Measurements from ENCODE around the gene WSB1. TPM values are rescaled to one million over a fixed set of nuclear protein-coding genes. Genes with fewer than 3 reads are reported as not detected.

The WSB1 gene
- total and polyA plus RNA-seq, 9 of the 15 experiments (the other 6 are each of a cell fraction or from before 2014, with no cell fraction given) = 22.8 to 229 (median 81.1) TPM

- Histone ChIP-seq H3K4me2 (ENCODE audit: insufficient read depth, low read length) (peak overlapping the region; percentile 35), H3K79me2 (ENCODE audit: control insufficient read depth, insufficient read depth, low read length) (peaks cover 16% of the 10 kb centered on the region; the same call in 2 of the 3 replicates), H3K27me3 (ENCODE audit: control insufficient read depth in 2 of 2, insufficient read depth in 2 of 2, low read length in 2 of 2) (no peaks in the 10 kb centered on the region), H3K27ac (ENCODE audit: extremely low read depth, low read depth, low read length) (peak overlapping the region; percentile 95), H3K4me3 (no peak overlapping the region), H4K20me1 (replicated peaks; ENCODE audit: control insufficient read depth, insufficient read depth, low read length) (no peaks in the 10 kb centered on the region), H3K9ac (ENCODE audit: insufficient read depth in 1 of 2, low read depth in 2 of 2, low read length in 2 of 2) (peak overlapping the region; percentile 43 to 85; a peak in 3 of 4 replicates), H3K9me3 (replicated peaks; ENCODE audit: control insufficient read depth, insufficient read depth, low read depth, low read length) (0 out of 2 replicates have a peak, but pooled peaks cover 5% of the 10 kb centered on the region), H3K9me1 (ENCODE audit: control insufficient read depth, insufficient read depth, low read length) (no peaks in the 10 kb centered on the region), H3K36me3 (ENCODE audit: control insufficient read depth, insufficient read depth, low read length) (peaks cover 11% of the 10 kb centered on the region), H2AFZ (ENCODE audit: low read depth, low read length) (peak overlapping the region; percentile 46), H3K4me1 (replicated peaks in 1 of 2; ENCODE audit: control insufficient read depth in 2 of 2, insufficient read depth in 2 of 2, low read length in 2 of 2) (peaks cover 15 to 38% of the 10 kb centered on the region in 2 experiments)
- BruUV-seq (replicated peaks) = no TSS peak
- POLR2A ChIA-PET = interaction anchor here (0.6 to 3.3 kb wide), 11 partner anchors 11 to 257 kb away, joined by 3 to 15 read pairs (median 4); partner anchors contain the start of gene WSB1
- WGBS (ENCODE audit: insufficient coverage, low coverage, missing lambda C conversion rate) = 51% methylated on average over 8 of the region's 8 CpGs
- CTCF ChIA-PET (ENCODE audit: low intra/inter-chr PET ratio) = no interaction called here
- in situ Hi-C loops (cut with MboI) = no loop called here
- DNase-seq (ENCODE audit: extremely low read depth in 1 of 4, low spot score in 3 of 4) (peak in 2 of 4 experiments; percentile 47 to 68), FAIRE-seq (peak; percentile 72), ATAC-seq (peak; percentile 57)
- intact Hi-C loops (cut with micrococcal nuclease) = no loop called here
- TF ChIP-seq DPF2 (IDR thresholded peaks at IDR 0.05) (peak; percentile 20; the same call in 1 of the 2 replicates), BRD4 (IDR thresholded peaks at IDR 0.05) (0 out of 2 replicates have a peak, but pooled peaks have one; percentile 24), FOXK2 (conservative IDR thresholded peaks at IDR 0.05 in 1 of 2, IDR thresholded peaks at IDR 0.05 in 1 of 2; ENCODE audit: low read depth in 2 of 2) (peak; percentile 42 to 66; a peak in 3 of 4 replicates), THRAP3 (IDR thresholded peaks at IDR 0.05; ENCODE audit: borderline replicate concordance) (no peak), FOXA3 (CRISPR knock-in tag; conservative IDR thresholded peaks at IDR 0.05 in 1 of 2, IDR thresholded peaks at IDR 0.05 in 1 of 2) (peak in 1 of 2 experiments; percentile 57; a peak in 1 of 4 replicates), ESRRA (IDR thresholded peaks at IDR 0.05; ENCODE audit: borderline replicate concordance, low read depth) (no peak), TRIM28 (IDR thresholded peaks at IDR 0.05) (0 out of 2 replicates have a peak, but pooled peaks have one; percentile 37), ZSCAN32 (CRISPR knock-in tag; IDR thresholded peaks at IDR 0.05) (no peak), PHF8 (IDR thresholded peaks at IDR 0.05; ENCODE audit: borderline replicate concordance, low read length) (no peak), CTBP1 (IDR thresholded peaks at IDR 0.05; ENCODE audit: borderline replicate concordance) (0 out of 2 replicates have a peak, but pooled peaks have one; percentile 11), NR2C1 (IDR thresholded peaks at IDR 0.05) (no peak), NR2C1 (tag; IDR thresholded peaks at IDR 0.05) (peak; percentile 11; the same call in 1 of the 2 replicates), ZNF668 (CRISPR knock-in tag; IDR thresholded peaks at IDR 0.05) (peak; percentile 26; the same call in 1 of the 2 replicates), L3MBTL2 (IDR thresholded peaks at IDR 0.05) (peak; percentile 36; the same call in 1 of the 2 replicates), ZBTB33 (CRISPR knock-in tag; IDR thresholded peaks at IDR 0.05) (0 out of 2 replicates have a peak, but pooled peaks have one; percentile 13), KLF13 (tag; IDR thresholded peaks at IDR 0.05; ENCODE audit: borderline replicate concordance, low read depth) (no peak), ARID1B (IDR thresholded peaks at IDR 0.05) (peak; percentile 54), CBFA2T3 (IDR thresholded peaks at IDR 0.05) (peak; percentile 35; the same call in 1 of the 2 replicates), RCOR1 (IDR thresholded peaks at IDR 0.05; ENCODE audit: borderline replicate concordance in 1 of 2, low read depth in 2 of 2, low read length in 2 of 2) (peak in 1 of 2 experiments; percentile 75; a peak in 2 of 4 replicates), TAF9B (IDR thresholded peaks at IDR 0.05; ENCODE audit: partially characterized antibody) (peak; percentile 43), YBX1 (IDR thresholded peaks at IDR 0.05) (no peak), ETS2 (tag; IDR thresholded peaks at IDR 0.05; ENCODE audit: borderline replicate concordance, poor library complexity, severe bottlenecking) (no peak), ZNF445 (CRISPR knock-in tag; IDR thresholded peaks at IDR 0.05; ENCODE audit: low read depth) (no peak)
These were observed 52.5 kb downstream of the WSB1 start for GRCh38 chr17:27346228-27346899.
